GM23338 (cell line): ENCODE data around the gene ZBTB48. TPM values are rescaled to one million over a fixed set of nuclear protein-coding genes. Genes with fewer than 3 reads are reported as not detected.

ENCODE experiments used
- polyA plus RNA-seq: library from polyadenylated mRNA; unstranded; fragments of >200 nt; fragmentation: Nextera tagmentation; extraction: Ambion mirVana; gene quantifications from 2 replicates; pipeline ENCODE4 v1.2.1, GENCODE V29; 2016
- small RNA-seq: library from RNA; depleted of rRNA; stranded (forward); fragments of <200 nt; gene quantifications from one replicate; pipeline ENCODE3, GENCODE V24; 2014; ENCODE audit warnings: low replicate concordance
- total RNA-seq: library from RNA; depleted of rRNA; stranded (reverse); fragments of >200 nt; shearing (Covaris generic); gene quantifications from 2 replicates; pipeline ENCODE4 v1.2.3, GENCODE V29; 2014; rRNA removed

Gene ZBTB48
- total and polyA plus RNA-seq, 2 experiments from 2014 or later, result 17.3 to 25.5 TPM

Small RNAs within 50 kb of the gene (small RNA-seq; reads per million reads assigned to genes)
- gene RNU6-731P, result not detected

Other genes with a start within 250 kb of the ZBTB48 start
- gene ACOT7, start 186.2 kb upstream of the ZBTB48 start, total RNA-seq, result 167 and 172 TPM in 2 replicates
- gene ACOT7, start 186.2 kb upstream of the ZBTB48 start, polyA plus RNA-seq, result 169 TPM in 2 replicates
- 1.2 and 1.6 TPM in 2 replicates for gene HES2, start 160.1 kb upstream of the ZBTB48 start, total RNA-seq
- 1.1 and 2.1 TPM in 2 replicates for gene HES2, start 160.1 kb upstream of the ZBTB48 start, polyA plus RNA-seq
- 12.7 and 13.6 TPM in 2 replicates for gene ESPN, start 155.2 kb upstream of the ZBTB48 start, total RNA-seq
- 12.2 and 13.5 TPM in 2 replicates for gene ESPN, start 155.2 kb upstream of the ZBTB48 start, polyA plus RNA-seq
- 25.3 and 26.3 TPM in 2 replicates for gene TNFRSF25, start 113.8 kb upstream of the ZBTB48 start, total RNA-seq
- 13.6 and 15.2 TPM in 2 replicates for gene TNFRSF25, start 113.8 kb upstream of the ZBTB48 start, polyA plus RNA-seq
- gene PLEKHG5, start 88.3 kb upstream of the ZBTB48 start, total RNA-seq, result 25.8 and 26.4 TPM in 2 replicates
- gene PLEKHG5, start 88.3 kb upstream of the ZBTB48 start, polyA plus RNA-seq, result 9.0 and 10.2 TPM in 2 replicates
- gene NOL9, start 25.5 kb upstream of the ZBTB48 start, total RNA-seq, result 44.6 and 48.5 TPM in 2 replicates
- 11.4 and 13.2 TPM in 2 replicates for gene NOL9, start 25.5 kb upstream of the ZBTB48 start, polyA plus RNA-seq
- gene TAS1R1, start 24.7 kb upstream of the ZBTB48 start, total RNA-seq, result not detected in 2 replicates
- 0.19 TPM in 1 of 2 replicates, not detected in the other for gene TAS1R1, start 24.7 kb upstream of the ZBTB48 start, polyA plus RNA-seq
- gene KLHL21, start 22.9 kb downstream of the ZBTB48 start, total RNA-seq, result 31.1 and 35.9 TPM in 2 replicates
- 7.3 and 7.8 TPM in 2 replicates for gene KLHL21, start 22.9 kb downstream of the ZBTB48 start, polyA plus RNA-seq
- gene PHF13, start 33.7 kb downstream of the ZBTB48 start, total RNA-seq, result 33.2 and 37.1 TPM in 2 replicates
- 10.4 and 12.1 TPM in 2 replicates for gene PHF13, start 33.7 kb downstream of the ZBTB48 start, polyA plus RNA-seq
- gene THAP3, start 44.9 kb downstream of the ZBTB48 start, total RNA-seq, result 15.1 and 18.6 TPM in 2 replicates
- 20.9 and 23.8 TPM in 2 replicates for gene THAP3, start 44.9 kb downstream of the ZBTB48 start, polyA plus RNA-seq
- gene DNAJC11, start 121.8 kb downstream of the ZBTB48 start, total RNA-seq, result 67.2 and 69.8 TPM in 2 replicates
- 48.4 and 51.7 TPM in 2 replicates for gene DNAJC11, start 121.8 kb downstream of the ZBTB48 start, polyA plus RNA-seq
- gene CAMTA1, start 205.5 kb downstream of the ZBTB48 start, total RNA-seq, result 115 and 119 TPM in 2 replicates
- gene CAMTA1, start 205.5 kb downstream of the ZBTB48 start, polyA plus RNA-seq, result 519 and 580 TPM in 2 replicates